ENCODE measurements around the gene SLC39A11.

The SLC39A11 gene

GRCh38 chr17:73031472-73031871 lies 61.0 kb downstream of the SLC39A11 start:
- no peak for DNase-seq
- H3K4me1 ChIP-seq (ENCODE audit: low read length), result no peaks in the 10 kb centered on the region

GRCh38 chr17:73030995-73031394 lies 61.5 kb downstream of the SLC39A11 start:
- Histone ChIP-seq H3K4me2 (ENCODE audit: low read depth, low read length) (no peak overlapping the region), H3K9ac (ENCODE audit: low read length) (no peak overlapping the region), H3K36me3 (replicated peaks; ENCODE audit: insufficient read depth, low read length) (no peaks in the 10 kb centered on the region), H2AFZ (ENCODE audit: low read length) (no peak overlapping the region), H3K4me3 (ENCODE audit: low read length) (no peak overlapping the region), H3K27ac (ENCODE audit: low read length) (no peak overlapping the region), H3K4me1 (ENCODE audit: low read length) (no peaks in the 10 kb centered on the region), H3K9me3 (replicated peaks; ENCODE audit: insufficient read depth, low read length) (no peaks in the 10 kb centered on the region), H4K20me1 (ENCODE audit: insufficient read depth, low read length) (no peaks in the 10 kb centered on the region), H3K9me2 (replicated peaks; ENCODE audit: insufficient read depth, low read length) (no peaks in the 10 kb centered on the region), H3F3A (ENCODE audit: insufficient read depth, low read length) (no peaks in the 10 kb centered on the region), H3K27me3 (replicated peaks; ENCODE audit: insufficient read depth, low read length) (no peaks in the 10 kb centered on the region), H3K79me2 (ENCODE audit: low read length) (no peaks in the 10 kb centered on the region)
- TF ChIP-seq CTCF (IDR thresholded peaks at IDR 0.05; ENCODE audit: low read length) (no peak), EZH2phosphoT487 (IDR thresholded peaks at IDR 0.05; ENCODE audit: low read length) (no peak), EZH2 (optimal IDR thresholded peaks at IDR 0.05; ENCODE audit: low read depth, low read length) (no peak)
- DNase-seq, result no peak

More at GRCh38 chr17:73031472-73031871, 61.0 kb downstream of the SLC39A11 start:
- no peak for TF ChIP-seq EZH2 (optimal IDR thresholded peaks at IDR 0.05; ENCODE audit: low read depth, low read length)
- no peak for TF ChIP-seq EZH2phosphoT487 (IDR thresholded peaks at IDR 0.05; ENCODE audit: low read length)
- TF ChIP-seq CTCF (IDR thresholded peaks at IDR 0.05; ENCODE audit: low read length), result no peak
- H3K4me3 ChIP-seq (ENCODE audit: low read length), result no peak overlapping the region
- H3K27me3 ChIP-seq (replicated peaks; ENCODE audit: insufficient read depth, low read length), result no peaks in the 10 kb centered on the region
- no peaks in the 10 kb centered on the region for H3K79me2 ChIP-seq (ENCODE audit: low read length)
- H3K27ac ChIP-seq (ENCODE audit: low read length), result no peak overlapping the region
- H3K9me2 ChIP-seq (replicated peaks; ENCODE audit: insufficient read depth, low read length), result no peaks in the 10 kb centered on the region
- no peaks in the 10 kb centered on the region for H3K9me3 ChIP-seq (replicated peaks; ENCODE audit: insufficient read depth, low read length)
- H2AFZ ChIP-seq (ENCODE audit: low read length), result no peak overlapping the region
- H3K4me2 ChIP-seq (ENCODE audit: low read depth, low read length), result no peak overlapping the region
- no peaks in the 10 kb centered on the region for H3K36me3 ChIP-seq (replicated peaks; ENCODE audit: insufficient read depth, low read length)
- no peak overlapping the region for H3K9ac ChIP-seq (ENCODE audit: low read length)
- H4K20me1 ChIP-seq (ENCODE audit: insufficient read depth, low read length), result no peaks in the 10 kb centered on the region
- no peaks in the 10 kb centered on the region for H3F3A ChIP-seq (ENCODE audit: insufficient read depth, low read length)

GRCh38 chr17:73030501-73030921 lies 62.0 kb downstream of the SLC39A11 start:
- Histone ChIP-seq H4K20me1 (ENCODE audit: insufficient read depth, low read length) (no peaks in the 10 kb centered on the region), H3K79me2 (ENCODE audit: low read length) (no peaks in the 10 kb centered on the region), H3K9ac (ENCODE audit: low read length) (no peak overlapping the region), H3K9me3 (replicated peaks; ENCODE audit: insufficient read depth, low read length) (no peaks in the 10 kb centered on the region), H3K36me3 (replicated peaks; ENCODE audit: insufficient read depth, low read length) (no peaks in the 10 kb centered on the region), H3K4me2 (ENCODE audit: low read depth, low read length) (no peak overlapping the region), H3K4me3 (ENCODE audit: low read length) (no peak overlapping the region), H3K27ac (ENCODE audit: low read length) (no peak overlapping the region), H3K9me2 (replicated peaks; ENCODE audit: insufficient read depth, low read length) (no peaks in the 10 kb centered on the region), H3F3A (ENCODE audit: insufficient read depth, low read length) (no peaks in the 10 kb centered on the region), H3K27me3 (replicated peaks; ENCODE audit: insufficient read depth, low read length) (no peaks in the 10 kb centered on the region), H3K4me1 (ENCODE audit: low read length) (no peaks in the 10 kb centered on the region), H2AFZ (ENCODE audit: low read length) (no peak overlapping the region)
- TF ChIP-seq EZH2 (optimal IDR thresholded peaks at IDR 0.05; ENCODE audit: low read depth, low read length), result no peak
- no peak for TF ChIP-seq EZH2phosphoT487 (IDR thresholded peaks at IDR 0.05; ENCODE audit: low read length)
- no peak for TF ChIP-seq CTCF (IDR thresholded peaks at IDR 0.05; ENCODE audit: low read length)
- DNase-seq, result no peak

Data from MM.1S (cell line).